PC-9 (cell line): ENCODE results near the gene CYBC1. TPM values are rescaled to one million over a fixed set of nuclear protein-coding genes. Genes with fewer than 3 reads are reported as not detected.

Experiments
- BruUV-seq: library from RNA; stranded (reverse); fragments of 400-500 nt; replicated peaks from 2 replicates; lab custom pipeline; 2021; lab: Mats Ljungman, UMichigan
- CTCF ChIA-PET: fragments of 300-600 bp; sonication (Branson Sonifier 250); formaldehyde crosslinking; loops from one replicate; lab custom pipeline; 2022; ENCODE audit warnings: antibody characterized with exemption; lab: Charles Lee
- POLR2A ChIA-PET: fragments of 300-600 bp; sonication (Branson Sonifier 250); formaldehyde crosslinking; loops from one replicate; lab custom pipeline; 2022; ENCODE audit warnings: antibody characterized with exemption; ENCODE audit not compliant: unreplicated experiment; lab: Charles Lee
- DNase-seq, 2 experiments: peaks; one replicate each; pipeline versions ENCODE4 v3.0.0 to v3.0.0-alpha.2; 2015 to 2022; ENCODE audit warnings: mixed read lengths in 1 of 2
- H2AFZ ChIP-seq: fragments of 200-600 bp; sonication (generic); 2 replicates; pipeline ENCODE4 v1.8.1; 2017; ENCODE audit warnings: antibody characterized with exemption
- H3F3A ChIP-seq: fragments of 200-600 bp; sonication (generic); 2 replicates; pipeline ENCODE4 v1.8.1; 2017; ENCODE audit warnings: antibody characterized with exemption, mild to moderate bottlenecking, low read depth; ENCODE audit not compliant: insufficient read depth
- H3K27ac ChIP-seq: fragments of 200-600 bp; sonication (generic); 2 replicates; pipeline ENCODE4 v1.6.1; 2016; ENCODE audit warnings: mixed run types
- H3K27me3 ChIP-seq: fragments of 200-600 bp; sonication (generic); 2 replicates; pipeline ENCODE4 v1.6.1; 2016; ENCODE audit warnings: low read depth, mixed run types; ENCODE audit not compliant: insufficient read depth
- H3K36me3 ChIP-seq: fragments of 200-600 bp; sonication (generic); 2 replicates; pipeline ENCODE4 v1.6.1; 2016; ENCODE audit warnings: low read depth, mixed run types
- H3K4me1 ChIP-seq: fragments of 200-600 bp; sonication (generic); replicated peaks from 2 replicates; pipeline ENCODE4 v1.6.1; 2016; ENCODE audit warnings: mixed run types; ENCODE audit not compliant: insufficient read depth
- H3K4me2 ChIP-seq: fragments of 200-600 bp; sonication (generic); 2 replicates; pipeline ENCODE4 v1.6.1; 2017; ENCODE audit warnings: mixed run types
- H3K4me3 ChIP-seq: fragments of 200-600 bp; sonication (generic); 2 replicates; pipeline ENCODE4 v1.6.1; 2016; ENCODE audit warnings: mixed run types
- H3K79me2 ChIP-seq: fragments of 200-600 bp; sonication (generic); 2 replicates; pipeline ENCODE4 v1.6.1; 2017; ENCODE audit warnings: low read depth, mixed run types
- H3K9me2 ChIP-seq: fragments of 200-600 bp; sonication (generic); 2 replicates; pipeline ENCODE4 v1.8.1; 2017; ENCODE audit warnings: mild to moderate bottlenecking; ENCODE audit not compliant: insufficient read depth
- H3K9me3 ChIP-seq: fragments of 200-600 bp; sonication (generic); 2 replicates; pipeline ENCODE4 v1.8.1; 2016; ENCODE audit warnings: low read depth; ENCODE audit not compliant: insufficient read depth
- H4K20me1 ChIP-seq: fragments of 200-600 bp; sonication (generic); 2 replicates; pipeline ENCODE4 v1.8.1; 2017; ENCODE audit not compliant: insufficient read depth
- CTCF ChIP-seq: fragments of 200-600 bp; sonication (generic); conservative IDR thresholded peaks from 2 replicates; pipeline ENCODE4 v1.6.1; 2017; ENCODE audit warnings: mixed run types, antibody characterized with exemption, mild to moderate bottlenecking, moderate library complexity
- EZH2 ChIP-seq: fragments of 200-600 bp; sonication (generic); IDR thresholded peaks from 2 replicates; pipeline ENCODE4 v1.8.0; 2017; ENCODE audit warnings: antibody characterized with exemption, low read depth
- intact Hi-C: fragments of 100-400 bp; cut with micrococcal nuclease; formaldehyde crosslinking; loops from one replicate; pipeline ENCODE4 v1.10.0; 2022; ENCODE audit not compliant: unreplicated experiment
- total RNA-seq: library from RNA; stranded (reverse); gene quantifications from 2 replicates; pipeline ENCODE4 v1.2.3, GENCODE V29; 2021

The CYBC1 gene
- total RNA-seq, 1 experiment from 2014 or later: 78.4 TPM

- intact Hi-C loops: no loop called here
- no peak for DNase-seq
- H3K9me2 ChIP-seq: no peaks in the 10 kb centered on the region
- H3K79me2 ChIP-seq: no peaks in the 10 kb centered on the region
- H3F3A ChIP-seq: no peaks in the 10 kb centered on the region
- no peaks in the 10 kb centered on the region for H3K9me3 ChIP-seq
- H2AFZ ChIP-seq: no peak overlapping the region
- no peak overlapping the region for H3K4me3 ChIP-seq
- no peaks in the 10 kb centered on the region; the same call in 1 of the 2 replicates for H4K20me1 ChIP-seq
- H3K4me2 ChIP-seq: no peak overlapping the region
- H3K27me3 ChIP-seq: no peaks in the 10 kb centered on the region
- H3K36me3 ChIP-seq: no peaks in the 10 kb centered on the region
- ChIA-PET CTCF (no interaction called here), POLR2A (no interaction called here)
- H3K27ac ChIP-seq: no peak overlapping the region
- no TSS peak for BruUV-seq
- TF ChIP-seq EZH2: no peak
- no peak for TF ChIP-seq CTCF
- no peaks in the 10 kb centered on the region for H3K4me1 ChIP-seq
These were observed 56.3 kb downstream of the CYBC1 start for GRCh38 chr17:82394278-82394677.

GRCh38 chr17:82392941-82393340, 57.6 kb downstream of the CYBC1 start:
- Histone ChIP-seq H3K79me2 (no peaks in the 10 kb centered on the region), H3K4me2 (no peak overlapping the region), H3K9me2 (no peaks in the 10 kb centered on the region), H2AFZ (no peak overlapping the region), H3K27me3 (no peaks in the 10 kb centered on the region), H3K36me3 (no peaks in the 10 kb centered on the region), H4K20me1 (no peaks in the 10 kb centered on the region; the same call in 1 of the 2 replicates), H3K9me3 (no peaks in the 10 kb centered on the region), H3K4me3 (no peak overlapping the region), H3K27ac (no peak overlapping the region), H3K4me1 (no peaks in the 10 kb centered on the region), H3F3A (no peaks in the 10 kb centered on the region)
- no peak for DNase-seq
- no TSS peak for BruUV-seq
- CTCF ChIA-PET: no interaction called here
- POLR2A ChIA-PET: no interaction called here
- TF ChIP-seq EZH2 (no peak), CTCF (no peak)
- intact Hi-C loops: no loop called here

Other genes starting within 250 kb of the CYBC1 start
- 138 and 140 TPM in 2 replicates for gene CCDC57, start 237.9 kb downstream of the CYBC1 start, total RNA-seq
- gene SLC16A3, start 221.7 kb downstream of the CYBC1 start, total RNA-seq: 157 and 198 TPM in 2 replicates
- gene CSNK1D, start 177.1 kb downstream of the CYBC1 start, total RNA-seq: 151 and 181 TPM in 2 replicates
- gene CD7, start 133.1 kb downstream of the CYBC1 start, total RNA-seq: 0.48 and 0.68 TPM in 2 replicates
- 3.6 and 6.3 TPM in 2 replicates for gene SECTM1, start 117.0 kb downstream of the CYBC1 start, total RNA-seq
- 0.24 and 0.28 TPM in 2 replicates for gene TEX19, start 91.5 kb downstream of the CYBC1 start, total RNA-seq
- not detected in 2 replicates for gene UTS2R, start 79.0 kb downstream of the CYBC1 start, total RNA-seq
- gene HEXD, start 32.4 kb downstream of the CYBC1 start, total RNA-seq: 30.0 and 35.9 TPM in 2 replicates
- gene OGFOD3, start 32.2 kb downstream of the CYBC1 start, total RNA-seq: 26.6 and 32.9 TPM in 2 replicates
- gene NARF, start 8.0 kb upstream of the CYBC1 start, total RNA-seq: 57.2 and 58.0 TPM in 2 replicates
- 70.5 and 78.9 TPM in 2 replicates for gene FOXK2, start 69.0 kb upstream of the CYBC1 start, total RNA-seq
- gene WDR45B, start 197.7 kb upstream of the CYBC1 start, total RNA-seq: 65.1 and 84.9 TPM in 2 replicates
- 7.9 and 11.0 TPM in 2 replicates for gene RAB40B, start 247.9 kb upstream of the CYBC1 start, total RNA-seq